HG03354 (cell line): ENCODE results near the gene USP32.
"Not testable (repeated sequence)": the region's sequence is repeated elsewhere in the genome, so short reads cannot be mapped to it uniquely, and the experiment has no call there.

Experiments used
- ATAC-seq: cut with Tn5 transposase; IDR thresholded peaks from one replicate; pipeline ENCODE4 v1.9.1; 2021; ENCODE audit warnings: mild to moderate bottlenecking; ENCODE audit not compliant: unreplicated experiment, poor library complexity, severe bottlenecking

USP32 gene

DNA sequence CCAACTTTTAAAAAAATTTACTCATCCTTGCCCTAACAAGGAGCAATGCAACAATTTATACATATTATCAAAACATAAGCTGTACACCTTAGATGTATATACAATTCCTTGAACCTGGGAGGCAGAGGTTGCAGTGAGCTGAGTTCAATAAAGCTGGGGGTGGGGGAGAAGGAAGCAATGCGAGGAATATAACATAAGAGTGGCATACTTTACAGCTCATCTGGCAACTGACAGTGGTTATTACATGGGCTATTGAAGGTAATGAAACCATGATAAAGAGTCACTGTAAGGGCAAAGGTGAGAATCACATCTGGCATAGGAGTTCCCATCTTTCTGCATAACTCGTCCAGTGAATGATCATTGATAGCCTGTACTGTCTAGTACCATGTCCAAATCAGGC, 198.5 kb downstream of the USP32 start:
- no peak for ATAC-seq

DNA sequence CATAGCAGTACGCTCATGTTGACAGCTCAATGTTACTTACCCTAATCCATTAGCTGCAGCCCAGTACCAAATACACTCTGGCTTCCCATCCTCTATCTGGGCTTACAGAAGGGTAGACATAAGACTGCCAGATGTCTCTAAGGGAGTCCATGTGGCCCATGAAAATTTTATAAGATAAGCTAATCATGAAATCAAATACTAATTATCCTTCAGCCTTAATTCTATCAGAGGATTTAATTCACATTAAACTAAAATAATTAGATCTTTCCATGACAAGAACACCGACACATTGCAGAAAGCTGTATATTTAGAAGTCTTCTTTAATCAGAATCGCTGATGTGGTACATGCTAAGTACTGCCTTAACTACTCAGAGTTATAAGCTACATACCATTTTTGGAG, 198.9 kb downstream of the USP32 start:
- not testable (repeated sequence) for ATAC-seq

DNA sequence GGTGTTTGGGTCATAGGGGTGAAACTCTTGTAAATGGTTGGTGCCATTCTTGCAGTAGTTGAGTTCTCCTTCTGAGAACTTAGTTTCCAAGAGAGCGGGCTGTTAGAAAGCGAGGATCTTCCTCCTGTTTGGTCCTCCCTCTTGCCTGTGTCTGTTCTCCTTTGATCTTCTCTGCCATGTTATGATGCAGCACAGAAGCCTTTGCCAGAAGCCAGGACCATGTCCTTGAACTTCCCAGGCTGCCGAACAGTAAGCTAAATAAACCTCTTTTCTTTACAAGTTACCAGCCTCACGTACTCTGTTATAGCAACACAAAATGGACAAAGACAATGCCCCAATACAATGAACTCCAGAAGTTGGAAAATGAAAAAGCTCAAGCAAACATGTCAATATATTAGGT, 201.9 kb downstream of the USP32 start:
- ATAC-seq, result not testable (repeated sequence)

DNA sequence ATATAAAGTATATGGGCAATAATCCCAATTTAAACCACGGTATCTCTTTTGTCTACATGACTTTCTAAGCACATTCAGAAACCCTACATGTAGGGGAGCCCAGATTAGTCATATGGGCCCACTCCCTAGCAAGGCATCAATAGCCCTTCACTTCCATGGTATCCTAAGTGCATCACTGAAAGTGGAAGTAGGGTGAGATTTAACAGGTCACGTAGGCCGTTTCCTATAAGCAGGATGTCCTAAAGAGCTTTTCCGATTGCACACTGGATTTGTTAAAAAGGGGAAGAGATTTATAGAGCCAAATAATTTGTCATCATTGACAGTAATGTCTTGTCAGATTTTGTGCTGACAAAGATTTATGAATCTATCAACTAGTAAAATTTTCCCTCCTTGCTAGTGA, 203.2 kb downstream of the USP32 start:
- no peak for ATAC-seq

DNA sequence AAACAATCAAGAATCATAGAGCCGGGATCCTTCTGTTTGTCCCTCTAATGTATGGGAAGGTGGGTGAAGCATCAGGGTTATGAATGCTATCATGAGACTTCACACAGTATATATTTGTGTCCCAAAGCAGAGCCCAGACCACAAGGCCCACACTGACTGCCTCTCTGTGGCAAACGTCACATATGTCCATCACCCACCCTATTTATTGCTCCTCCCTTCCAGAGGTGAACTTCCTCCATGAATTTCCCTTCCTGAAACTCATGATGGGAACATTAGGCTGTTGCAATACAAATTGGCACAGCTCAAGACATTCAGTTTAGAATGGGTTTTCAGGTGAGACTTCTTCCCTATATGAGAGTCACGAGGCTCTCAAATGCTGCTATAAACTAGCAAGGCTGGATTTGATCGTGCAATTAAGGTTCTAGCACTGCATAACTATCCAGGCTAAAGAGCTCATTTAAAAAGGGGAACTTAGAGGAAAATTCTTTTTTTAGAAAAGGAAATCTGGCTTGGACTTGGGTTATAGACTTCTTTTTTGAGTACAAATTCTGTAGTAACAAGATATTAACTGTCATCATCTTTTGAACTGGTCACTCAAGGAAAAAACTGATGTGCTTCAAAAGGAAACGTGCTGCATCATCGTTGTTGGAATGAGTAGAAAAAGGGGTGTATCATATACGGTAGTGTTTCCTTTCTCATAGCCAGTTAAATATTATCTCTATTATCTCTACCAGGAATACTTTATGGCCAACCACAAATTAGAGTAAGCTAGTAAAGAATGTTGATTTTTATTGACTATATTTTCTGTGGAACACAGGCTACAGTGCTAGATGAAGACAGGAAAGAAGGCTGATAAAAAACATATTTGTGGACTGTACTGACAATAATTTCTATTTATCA, 204.8 kb downstream of the USP32 start:
- ATAC-seq, result not testable (repeated sequence)

DNA sequence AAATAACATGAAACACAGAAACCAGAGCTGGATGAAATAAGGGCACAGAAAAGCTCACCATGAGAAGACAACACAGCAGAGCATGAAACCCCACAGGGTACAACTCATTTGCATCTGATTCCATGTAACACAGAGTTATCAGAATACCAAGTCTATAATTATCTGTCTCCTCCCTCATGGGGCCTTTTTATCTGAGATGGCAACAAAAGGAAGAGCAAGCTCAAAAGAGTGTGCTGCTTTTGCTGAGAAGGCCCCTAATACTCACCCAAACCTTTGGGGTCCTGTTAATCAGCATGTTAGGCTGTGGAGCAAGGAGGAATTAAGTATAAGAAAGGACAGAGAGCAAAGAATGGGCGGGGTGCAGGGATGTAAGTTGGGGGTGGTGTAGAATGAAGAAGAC, 205.6 kb downstream of the USP32 start:
- not testable (repeated sequence) for ATAC-seq

DNA sequence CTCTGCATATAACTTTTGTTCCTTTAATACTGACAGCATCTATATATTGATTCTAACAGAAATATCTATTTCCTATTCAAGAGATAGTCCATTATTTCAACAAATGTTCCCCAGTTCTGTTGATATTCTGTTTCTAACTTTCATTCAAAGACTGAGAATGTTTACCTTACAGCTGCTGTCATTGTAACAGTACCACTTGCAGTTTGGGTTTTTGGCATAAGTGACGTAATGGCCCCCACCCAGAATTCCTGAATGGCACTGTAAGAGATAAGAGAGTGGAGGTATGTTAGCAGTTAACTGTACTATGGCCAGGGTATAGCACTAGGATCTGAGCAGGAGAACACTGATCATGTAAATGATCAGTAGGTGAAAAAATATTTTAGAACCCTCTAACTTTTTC, 211.6 kb downstream of the USP32 start:
- ATAC-seq, result not testable (repeated sequence)

DNA sequence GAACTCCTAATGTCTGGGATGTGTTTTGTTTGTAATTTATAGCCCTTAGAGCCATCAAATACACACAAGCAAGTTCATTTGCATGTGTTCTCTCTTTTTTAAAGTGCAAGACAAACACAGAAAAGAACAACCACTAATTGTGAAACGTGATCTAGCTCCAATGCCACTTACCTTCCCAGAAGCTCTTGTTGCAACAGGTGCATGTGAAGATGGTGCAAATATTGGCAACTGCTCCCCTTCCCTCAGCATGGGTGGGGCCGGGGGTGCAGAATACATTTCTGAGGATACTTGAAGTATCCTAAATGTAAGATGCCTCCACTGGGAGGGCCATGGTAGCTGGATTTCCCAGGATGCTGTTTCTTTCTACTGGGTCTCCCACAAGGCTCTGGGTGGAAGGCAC, 213.8 kb downstream of the USP32 start:
- ATAC-seq, result not testable (repeated sequence)

DNA sequence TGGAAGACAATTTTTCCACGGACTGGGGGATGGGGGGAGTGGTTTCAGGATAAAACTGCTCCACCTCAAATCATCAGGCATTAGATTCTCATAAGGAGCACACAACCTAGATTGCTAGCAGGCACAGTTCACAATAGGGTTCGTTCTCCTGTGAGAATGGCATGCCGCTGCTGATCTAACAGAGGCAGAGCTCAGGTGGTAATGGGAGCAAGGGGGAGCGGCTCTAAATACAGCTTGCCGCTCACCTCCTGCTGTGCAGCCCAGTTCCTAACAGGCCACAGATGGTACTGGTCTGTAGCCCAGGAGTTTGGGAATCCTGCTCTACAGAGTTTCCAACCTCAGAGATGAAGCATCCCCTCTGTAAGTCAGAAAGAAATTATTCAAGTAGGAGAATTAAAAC, 215.2 kb downstream of the USP32 start:
- not testable (repeated sequence) for ATAC-seq

DNA sequence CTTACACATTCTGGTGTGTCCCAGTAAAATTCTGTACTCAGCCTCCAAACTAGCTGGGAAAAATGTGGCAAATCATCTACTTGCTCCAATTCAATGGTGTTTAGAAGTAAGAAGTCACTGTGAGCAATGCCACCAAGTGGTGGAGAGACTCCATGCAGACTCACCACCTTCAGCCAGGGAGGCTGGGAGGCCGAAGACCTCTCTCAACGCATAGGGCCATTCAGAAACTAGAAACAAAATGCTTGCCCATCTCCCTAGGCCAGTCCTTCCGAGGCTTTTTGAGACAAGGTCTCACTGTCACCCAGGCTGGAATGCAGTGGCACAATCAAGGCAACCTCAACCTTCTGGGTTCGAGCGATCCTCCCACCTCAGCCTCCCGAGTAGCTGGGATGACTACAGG, 217.2 kb downstream of the USP32 start:
- not testable (repeated sequence) for ATAC-seq

DNA sequence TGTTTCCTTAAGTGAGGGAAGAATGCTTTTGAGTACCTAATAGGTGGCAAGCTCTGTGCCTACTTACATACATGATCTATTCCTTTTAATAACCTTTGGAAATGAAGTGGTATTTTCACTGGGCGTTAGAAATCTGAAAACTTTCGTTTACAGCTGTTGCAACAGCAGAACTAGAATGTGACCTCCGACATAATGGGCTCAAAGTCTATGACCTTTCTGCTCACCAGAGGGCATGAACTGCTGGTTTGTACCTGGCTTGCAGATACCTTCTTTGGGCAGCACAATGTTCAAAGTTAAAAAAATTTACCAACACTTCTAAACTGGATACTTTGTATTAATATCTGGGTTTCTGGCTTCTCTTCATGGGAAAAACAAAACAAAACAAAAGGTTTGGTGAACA, 217.9 kb downstream of the USP32 start:
- no peak for ATAC-seq

DNA sequence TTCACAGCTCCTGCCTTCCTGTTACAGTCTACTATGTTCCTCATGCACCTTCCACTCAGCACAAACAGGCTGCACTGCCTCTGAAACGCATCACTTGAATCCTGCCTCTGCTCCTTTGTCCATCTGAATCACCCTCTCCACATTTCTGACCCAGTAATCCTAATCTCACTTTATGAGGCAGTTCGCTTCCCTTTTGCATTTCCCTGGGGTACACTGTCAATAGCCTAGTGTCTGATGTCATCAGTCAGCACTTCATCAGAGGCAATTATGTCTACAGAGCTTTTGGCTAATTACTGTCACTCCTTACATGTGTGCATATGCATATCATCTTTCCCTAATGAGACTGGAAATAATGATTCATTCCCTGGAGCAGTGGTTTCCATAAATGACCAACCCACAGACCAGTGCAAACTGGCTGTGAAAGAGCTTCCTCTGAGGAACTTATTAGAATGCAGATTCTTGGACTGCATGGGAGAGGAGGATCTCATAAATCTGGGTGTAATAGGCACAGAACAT, 218.6 kb downstream of the USP32 start:
- no peak for ATAC-seq

DNA sequence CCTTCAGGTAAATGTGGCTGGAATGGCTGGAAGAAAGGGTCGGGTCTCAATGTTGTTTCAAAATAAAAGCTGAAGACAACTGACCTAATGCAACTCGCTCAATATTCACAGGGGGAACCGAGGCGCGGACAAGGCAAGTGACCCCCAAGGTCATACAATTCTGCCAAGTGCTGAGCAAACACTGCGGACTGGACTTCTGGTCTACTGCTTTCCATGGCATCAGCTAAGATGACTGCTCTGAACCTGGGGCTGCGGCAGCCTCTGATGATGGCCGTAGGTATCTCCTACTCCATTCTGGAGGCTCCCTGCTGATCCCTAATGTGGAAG, 220.2 kb downstream of the USP32 start:
- ATAC-seq, result no peak

DNA sequence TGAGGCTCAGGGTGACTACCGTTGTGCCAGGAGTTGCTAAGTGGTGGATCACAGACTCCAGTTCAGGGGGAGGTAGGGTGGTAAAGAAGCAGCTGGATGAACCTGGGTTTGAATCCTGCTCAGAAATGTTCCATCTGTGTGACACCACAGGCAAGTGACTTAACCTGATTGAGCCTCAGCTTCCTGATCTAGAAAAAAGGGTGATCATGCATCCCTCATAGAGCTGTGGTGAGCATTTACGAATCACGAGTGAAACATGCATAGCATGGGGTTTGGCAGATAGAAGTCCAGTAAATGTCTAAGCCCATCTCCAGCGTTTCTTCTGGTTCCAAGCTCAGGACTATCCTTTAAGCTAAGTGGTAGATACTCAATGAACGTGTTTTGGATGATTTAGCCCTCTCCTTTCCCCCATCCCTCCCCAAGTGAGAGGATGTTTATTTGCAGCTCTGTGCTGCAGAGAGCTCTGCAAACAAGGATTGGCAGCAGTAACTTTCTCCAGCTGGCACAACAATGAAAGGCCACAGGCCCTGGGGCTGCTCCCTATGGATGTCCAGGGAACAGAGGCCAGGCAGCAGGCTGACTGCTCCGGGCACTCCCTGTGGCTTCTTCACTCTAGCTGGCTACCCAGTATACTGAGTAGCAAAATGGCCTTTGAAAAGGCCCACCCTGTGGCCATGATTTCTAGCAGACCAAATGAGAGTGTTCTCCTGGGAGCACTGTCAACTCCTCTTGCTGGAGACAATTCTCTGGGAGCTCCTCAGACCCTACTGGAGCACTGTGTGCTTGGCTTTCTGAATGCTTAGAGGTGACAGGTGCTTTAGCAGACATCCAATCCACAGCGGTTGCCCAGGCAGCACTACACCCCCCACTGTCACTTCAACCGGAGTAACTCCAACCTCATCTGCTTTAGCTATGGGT, 220.8 kb downstream of the USP32 start:
- ATAC-seq, result no peak

DNA sequence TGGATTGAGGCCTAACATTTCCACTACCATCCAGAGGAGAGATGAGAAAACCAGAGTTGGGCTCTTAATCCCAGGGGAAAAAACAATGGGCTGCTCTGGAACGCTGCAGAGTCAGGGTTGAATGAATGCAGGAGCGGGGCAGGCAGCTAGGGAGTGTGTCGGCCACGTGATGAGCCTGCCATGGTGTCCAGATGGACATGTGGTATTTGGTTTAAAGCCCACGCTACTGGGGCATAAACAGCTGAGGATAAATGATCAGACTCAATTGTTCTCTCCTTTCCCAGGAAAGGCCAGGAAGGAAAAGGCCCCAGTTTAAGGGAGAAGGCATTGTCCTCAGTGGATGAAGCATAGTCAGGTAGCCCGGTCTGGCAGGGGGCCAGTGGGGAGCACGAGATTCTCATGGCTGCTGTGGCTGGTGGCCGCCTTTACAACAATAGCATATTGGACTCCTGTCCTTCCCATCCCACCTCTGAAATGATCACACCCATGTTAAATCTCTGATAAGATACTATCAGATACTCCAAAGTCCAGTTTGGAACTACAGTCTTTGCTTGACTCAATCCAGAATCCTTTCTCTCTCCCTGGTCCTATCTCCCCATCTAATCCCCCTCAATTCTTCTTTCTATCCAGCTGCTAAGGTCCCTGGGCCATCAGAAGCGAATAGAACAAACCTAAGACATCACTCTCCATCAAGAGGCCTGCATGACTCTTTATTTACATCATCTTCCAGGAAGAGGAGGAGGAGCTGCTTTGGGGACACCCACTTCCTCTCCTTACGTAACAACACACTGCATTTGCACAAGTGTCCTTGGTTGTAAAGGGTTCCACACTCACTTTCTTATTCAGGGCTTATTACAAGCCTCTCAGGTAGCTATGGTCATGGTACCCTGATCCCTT, 221.8 kb downstream of the USP32 start:
- ATAC-seq, result no peak

DNA sequence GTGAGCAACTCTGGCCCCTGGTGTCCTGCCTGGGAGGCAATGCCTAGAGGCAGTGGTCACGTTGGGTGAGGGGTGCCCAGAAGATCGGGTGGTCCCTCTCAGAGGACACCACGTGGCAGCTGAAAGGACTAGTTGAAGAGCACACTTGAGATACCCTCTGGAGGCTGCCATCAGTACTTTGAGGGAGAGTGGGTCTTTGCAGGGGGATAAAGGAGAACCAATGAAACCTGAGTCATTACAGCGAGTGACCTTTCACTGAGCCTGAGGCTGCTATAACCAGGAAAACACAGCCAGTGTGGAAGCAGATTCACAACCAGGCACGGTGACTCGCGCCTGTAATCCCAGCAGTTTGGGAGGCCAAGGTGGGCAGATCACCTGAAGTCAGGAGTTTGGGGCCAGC, 223.3 kb downstream of the USP32 start:
- ATAC-seq, result no peak

DNA sequence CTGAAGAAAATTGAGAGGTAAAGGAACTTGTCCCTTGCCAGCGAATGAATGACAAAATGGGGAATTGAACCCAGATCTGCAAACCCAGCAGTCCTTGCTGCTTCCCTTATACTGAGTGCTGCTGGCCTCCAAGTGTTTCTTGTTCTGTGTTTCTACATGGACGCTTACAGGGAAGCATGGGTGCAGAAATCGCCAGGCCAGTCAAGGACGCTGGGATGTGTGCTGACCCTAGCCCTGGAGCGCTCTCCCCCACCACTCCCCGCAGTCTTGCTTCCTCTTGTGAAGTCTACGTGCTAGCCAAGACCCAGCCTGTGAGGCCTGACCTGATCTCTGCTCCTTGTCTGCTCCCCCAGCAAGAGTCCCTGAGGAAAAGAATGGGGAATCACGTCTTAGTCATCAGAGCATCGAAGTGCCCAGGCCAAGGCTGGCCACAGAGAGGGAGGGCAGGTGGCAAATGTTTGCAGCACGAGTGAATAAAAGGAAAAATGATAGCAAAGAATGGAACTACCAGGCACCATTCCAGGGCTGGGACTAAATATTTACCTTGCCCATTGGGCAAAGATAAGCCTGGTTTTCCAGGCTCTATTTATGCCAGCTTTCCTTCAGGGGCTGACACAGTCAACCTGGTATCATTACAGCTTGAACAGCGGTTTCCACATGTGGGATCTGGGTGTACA, 224.7 kb downstream of the USP32 start:
- ATAC-seq, result no peak

DNA sequence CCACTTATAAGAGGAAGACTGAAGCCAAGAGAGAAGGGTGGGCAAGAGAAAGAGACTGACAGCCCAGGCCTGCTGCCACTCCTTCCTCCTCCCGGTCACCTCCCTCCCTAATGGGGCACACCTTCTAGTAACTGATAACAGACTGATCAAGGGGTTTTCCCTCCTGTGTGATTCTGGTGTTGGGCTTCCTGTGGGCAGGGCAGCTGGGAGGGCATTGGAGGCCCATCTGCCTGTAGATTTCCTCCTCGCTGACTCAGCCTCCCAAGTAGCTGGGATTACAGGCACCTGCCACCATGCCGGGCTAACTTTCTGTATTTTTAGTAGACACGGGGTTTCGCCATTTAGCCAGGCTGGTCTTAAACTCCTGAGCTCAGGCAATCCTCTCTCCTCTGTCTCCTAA, 226.0 kb downstream of the USP32 start:
- no peak for ATAC-seq

DNA sequence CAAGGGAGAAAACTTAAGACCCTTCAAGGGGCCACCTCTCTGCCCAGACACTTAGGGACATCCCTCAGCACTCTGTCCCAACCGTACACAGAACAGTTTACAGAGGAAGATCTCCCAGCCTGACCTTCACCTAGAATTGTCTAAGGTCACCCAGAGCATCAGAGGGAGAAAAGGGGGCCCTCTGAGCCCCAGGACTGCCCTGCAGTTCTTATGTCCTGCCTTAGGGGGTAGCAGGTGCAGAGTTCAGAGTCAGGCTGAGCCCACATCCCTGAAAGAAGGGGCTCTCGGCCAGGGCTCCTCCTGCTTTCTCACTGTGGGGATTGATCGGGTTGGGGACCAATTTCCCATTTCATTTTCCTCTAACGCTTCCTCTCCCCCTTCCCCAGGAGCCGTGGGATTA, 226.7 kb downstream of the USP32 start:
- no peak for ATAC-seq
